Measurements from ENCODE around the gene COL4A2.

GRCh38 chr13:110293649-110294048 is 13.4 kb upstream of the COL4A2 start:
- no peak for TF ChIP-seq POLR2A (IDR thresholded peaks at IDR 0.05)
- TF ChIP-seq CTCF (IDR thresholded peaks at IDR 0.05), result no peak
